KOPT-K1 (cell line): ENCODE measurements around the gene CELSR1.

Source experiments
- H3K27ac ChIP-seq: fragments of 200-600 bp; sonication (generic); 2 replicates; pipeline ENCODE4 v1.5.1; 2016; ENCODE audit warnings: antibody characterized with exemption, mild to moderate bottlenecking, low read depth, low read length; ENCODE audit not compliant: poor library complexity, severe bottlenecking
- H3K36me3 ChIP-seq: fragments of 200-600 bp; sonication (generic); 2 replicates; pipeline ENCODE4 v1.5.1; 2017; ENCODE audit warnings: antibody characterized with exemption, mild to moderate bottlenecking, low read length, moderate library complexity; ENCODE audit not compliant: insufficient read depth
- H3K9me3 ChIP-seq: fragments of 200-600 bp; sonication (generic); 2 replicates; pipeline ENCODE4 v1.5.1; 2017; ENCODE audit warnings: antibody characterized with exemption, low read length, mild to moderate bottlenecking; ENCODE audit not compliant: insufficient read depth, poor library complexity, severe bottlenecking

The CELSR1 gene

GRCh38 chr22:46347646-46348045, 189.8 kb downstream of the CELSR1 start:
- H3K36me3 ChIP-seq: peaks cover 98% of the 10 kb centered on the region
- no peak overlapping the region for H3K27ac ChIP-seq
- H3K9me3 ChIP-seq: no peaks in the 10 kb centered on the region

DNA sequence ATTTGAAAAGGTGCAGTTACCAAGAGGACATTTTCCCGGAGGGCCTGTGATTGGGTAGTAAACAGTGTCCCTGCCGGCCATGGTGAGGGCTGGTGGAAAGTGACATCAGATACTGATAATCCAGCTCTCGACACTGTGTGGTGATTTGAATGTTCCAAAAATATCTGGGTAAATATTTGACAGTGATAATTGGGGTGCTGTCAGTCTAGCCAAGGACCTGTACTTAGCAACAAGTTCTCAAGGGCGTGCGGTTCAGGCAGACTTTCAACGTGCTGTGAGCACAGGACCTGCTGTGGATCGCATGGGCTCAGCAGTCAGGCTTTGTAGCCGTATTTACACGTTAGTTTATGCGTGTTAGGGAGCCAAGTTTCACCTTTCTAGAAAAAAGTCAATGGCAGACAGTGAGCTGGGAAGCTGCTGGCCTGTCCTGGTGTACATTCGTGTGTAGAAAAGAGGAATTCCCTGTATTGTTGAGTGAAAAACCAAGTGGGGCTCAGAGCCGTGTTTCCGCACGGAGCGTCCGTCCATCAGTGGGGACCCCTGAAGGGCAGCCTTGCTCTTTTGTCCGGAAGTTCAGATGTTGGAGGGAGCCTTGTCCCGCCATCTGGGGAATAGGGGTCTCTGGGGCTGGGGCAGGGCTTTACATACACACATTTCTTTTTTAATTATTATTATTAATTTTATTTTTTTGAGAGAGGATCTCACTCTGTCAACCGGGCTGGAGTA, 190.6 kb downstream of the CELSR1 start:
- Histone ChIP-seq H3K9me3 (no peaks in the 10 kb centered on the region), H3K27ac (no peak overlapping the region), H3K36me3 (peaks cover 98% of the 10 kb centered on the region)

GRCh38 chr22:46340676-46341075, 196.7 kb downstream of the CELSR1 start:
- Histone ChIP-seq H3K36me3 (peaks cover 85% of the 10 kb centered on the region), H3K9me3 (no peaks in the 10 kb centered on the region), H3K27ac (no peak overlapping the region)

DNA sequence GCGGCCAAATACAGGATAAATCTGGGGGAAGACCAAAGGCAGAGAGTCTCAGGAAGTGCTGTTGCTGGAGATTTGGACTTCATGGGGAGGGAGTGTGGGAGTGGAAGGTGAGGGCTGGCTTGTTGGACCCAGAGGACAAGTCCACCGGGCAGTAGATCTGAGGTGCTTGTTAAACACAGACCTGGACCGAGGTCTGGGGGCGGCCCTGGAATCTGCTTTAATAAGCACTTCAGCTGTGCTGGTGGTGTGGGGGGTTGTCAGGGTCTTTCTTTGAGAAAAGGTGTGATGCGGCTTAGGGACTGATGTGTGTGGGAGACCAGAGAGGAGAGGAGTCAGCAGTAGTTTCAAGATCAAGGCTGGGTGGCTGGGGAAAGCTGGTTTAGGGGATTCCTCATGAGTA, 197.5 kb downstream of the CELSR1 start:
- no peaks in the 10 kb centered on the region for H3K9me3 ChIP-seq
- H3K27ac ChIP-seq: no peak overlapping the region
- H3K36me3 ChIP-seq: peaks cover 78% of the 10 kb centered on the region

DNA sequence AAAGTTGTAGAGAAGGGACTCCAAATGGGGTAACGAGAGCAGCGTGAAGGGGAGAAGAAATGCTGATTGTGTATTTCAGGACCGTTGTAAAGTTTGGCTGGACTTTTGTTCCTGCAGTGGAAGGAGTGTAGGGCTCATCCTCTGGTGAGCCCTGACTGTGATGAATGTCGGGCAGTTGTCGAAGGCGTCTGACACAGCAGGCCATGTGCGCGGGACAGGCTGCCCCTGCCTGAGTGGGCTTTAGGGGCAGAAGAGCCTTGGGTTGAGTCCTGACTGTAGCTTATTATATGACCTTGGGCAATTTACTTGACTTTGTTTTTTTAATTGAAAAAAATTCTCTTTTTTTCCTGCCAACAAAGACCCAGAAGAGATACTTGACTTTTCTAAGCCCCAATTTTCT, 198.8 kb downstream of the CELSR1 start:
- H3K27ac ChIP-seq: no peak overlapping the region
- no peaks in the 10 kb centered on the region for H3K9me3 ChIP-seq
- H3K36me3 ChIP-seq: peaks cover 67% of the 10 kb centered on the region

GRCh38 chr22:46337870-46338269, 199.6 kb downstream of the CELSR1 start:
- H3K36me3 ChIP-seq: peaks cover 67% of the 10 kb centered on the region
- no peak overlapping the region for H3K27ac ChIP-seq
- no peaks in the 10 kb centered on the region for H3K9me3 ChIP-seq

DNA sequence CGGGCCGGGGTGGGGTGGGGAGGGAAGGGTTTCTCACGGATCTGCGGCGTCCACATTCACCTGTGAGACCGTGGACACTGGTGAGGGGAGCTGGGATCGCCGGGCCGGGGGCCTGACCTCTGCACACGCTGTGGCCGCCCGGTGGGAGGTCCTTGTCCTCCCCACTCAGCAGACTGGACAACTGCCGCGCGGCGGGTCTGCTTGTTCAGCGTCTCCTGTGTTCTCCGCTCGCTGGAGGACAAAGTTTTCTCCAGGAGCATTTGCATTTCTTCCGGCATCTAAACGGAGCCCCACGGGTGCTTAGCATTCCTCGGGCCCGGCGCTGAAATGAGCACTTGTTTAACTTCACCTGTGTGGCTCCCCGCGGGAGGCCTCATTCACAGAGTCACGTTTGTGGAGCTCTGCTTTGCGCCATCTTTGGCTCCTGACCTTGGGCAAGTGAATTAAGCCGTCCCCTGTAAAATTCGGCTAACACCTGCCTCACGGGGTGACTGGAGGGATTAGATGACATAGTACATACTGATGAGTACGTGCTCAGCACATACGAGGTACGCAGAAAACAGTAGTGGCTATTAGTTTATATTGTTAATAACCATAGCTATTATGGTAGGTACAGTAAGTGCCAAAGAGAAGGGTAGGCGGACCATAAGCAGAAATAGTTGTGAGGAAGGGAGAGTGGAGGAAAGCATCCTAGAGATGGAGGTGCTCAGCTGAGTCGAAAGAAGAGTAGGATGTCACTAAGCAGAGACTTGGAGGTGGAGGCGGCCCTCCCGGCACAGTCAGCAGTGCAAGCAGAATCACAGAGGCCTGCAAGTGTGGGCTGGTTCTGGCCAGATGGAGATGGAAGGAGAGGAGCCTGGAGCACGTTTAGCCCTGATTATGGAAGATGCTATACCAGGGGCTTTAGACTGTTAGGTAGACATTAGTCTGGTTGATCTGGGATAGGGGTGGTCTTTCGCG, 201.0 kb downstream of the CELSR1 start:
- Histone ChIP-seq H3K27ac (peak overlapping the region; percentile 78), H3K9me3 (no peaks in the 10 kb centered on the region), H3K36me3 (peaks cover 67% of the 10 kb centered on the region)

DNA sequence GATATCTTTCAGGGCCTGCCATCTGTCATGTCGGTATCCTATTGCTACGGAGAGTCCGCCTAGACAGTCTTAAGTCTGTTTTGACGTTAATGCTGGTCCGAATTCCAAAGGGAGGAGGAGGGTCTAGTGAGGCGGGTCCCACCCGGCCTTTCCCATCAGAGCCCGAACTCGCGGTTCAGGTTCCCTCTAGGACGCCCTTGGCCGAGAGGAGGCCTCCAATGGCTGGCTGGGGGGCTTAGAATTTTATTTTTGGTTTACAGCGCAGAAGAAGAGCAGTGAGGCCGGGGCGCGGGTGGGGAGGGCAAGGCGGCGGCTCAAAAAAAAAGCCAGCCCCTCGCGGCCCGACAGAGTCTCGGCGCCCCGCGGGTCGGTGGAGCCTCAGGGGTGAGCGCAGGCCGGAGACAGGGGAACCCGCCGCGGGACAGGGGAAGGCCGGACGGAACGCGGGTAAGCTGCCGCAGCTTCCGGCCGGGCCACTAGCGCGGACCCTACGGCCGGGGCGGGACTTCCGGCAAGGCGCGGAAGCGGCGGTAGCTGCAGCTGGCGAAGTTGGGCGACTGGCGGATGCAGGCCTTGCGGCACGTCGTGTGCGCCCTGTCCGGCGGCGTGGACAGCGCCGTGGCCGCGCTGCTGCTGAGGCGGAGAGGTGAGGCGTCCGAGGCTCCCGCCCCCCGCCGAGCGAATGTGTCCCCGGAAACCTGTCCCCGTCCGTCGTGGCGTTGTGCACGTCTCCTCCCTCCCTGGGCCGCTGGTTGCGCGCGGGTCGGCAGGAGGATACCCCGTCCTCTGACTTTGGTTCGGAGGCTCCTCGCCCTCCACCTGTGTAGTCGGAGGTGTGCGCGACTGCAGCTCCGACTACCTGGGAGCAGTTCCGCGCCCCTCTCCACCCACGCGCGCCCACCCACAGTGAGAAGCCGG, 202.0 kb downstream of the CELSR1 start, which contains the start of gene TRMU:
TRMU (plus strand) TSS at position 514 of the 918 bp plus-strand sequence; CDS start at position 565, 51 bp downstream.
- Histone ChIP-seq H3K36me3 (peaks cover 67% of the 10 kb centered on the region), H3K9me3 (no peaks in the 10 kb centered on the region), H3K27ac (peak within 1 kb of the TSS; percentile 78)

DNA sequence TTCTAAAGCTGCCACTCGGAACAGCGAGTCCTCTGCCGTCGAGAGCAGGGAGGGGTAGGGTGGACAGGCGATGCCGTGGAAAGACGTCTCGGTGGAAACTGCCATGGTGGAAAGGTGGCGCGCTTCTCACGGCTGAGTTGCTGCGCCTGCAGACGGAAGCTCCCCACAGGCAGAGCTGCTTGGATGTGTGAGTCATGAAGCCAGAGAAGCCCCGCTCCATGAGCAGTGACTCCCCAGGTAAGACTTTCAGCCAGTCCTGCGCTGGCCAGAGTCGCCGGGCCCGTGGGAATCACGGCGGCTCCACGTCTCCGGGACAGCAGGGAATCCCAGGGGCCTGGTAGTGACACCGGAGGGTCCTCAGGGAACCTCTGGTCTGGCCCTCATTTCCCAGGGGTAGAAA, 205.9 kb downstream of the CELSR1 start:
- Histone ChIP-seq H3K36me3 (peaks cover 74% of the 10 kb centered on the region), H3K27ac (no peak overlapping the region), H3K9me3 (no peaks in the 10 kb centered on the region)

- Histone ChIP-seq H3K36me3 (peaks cover 85% of the 10 kb centered on the region), H3K9me3 (no peaks in the 10 kb centered on the region), H3K27ac (no peak overlapping the region)
Observed at GRCh38 chr22:46330426-46330825, 207.0 kb downstream of the CELSR1 start.

DNA sequence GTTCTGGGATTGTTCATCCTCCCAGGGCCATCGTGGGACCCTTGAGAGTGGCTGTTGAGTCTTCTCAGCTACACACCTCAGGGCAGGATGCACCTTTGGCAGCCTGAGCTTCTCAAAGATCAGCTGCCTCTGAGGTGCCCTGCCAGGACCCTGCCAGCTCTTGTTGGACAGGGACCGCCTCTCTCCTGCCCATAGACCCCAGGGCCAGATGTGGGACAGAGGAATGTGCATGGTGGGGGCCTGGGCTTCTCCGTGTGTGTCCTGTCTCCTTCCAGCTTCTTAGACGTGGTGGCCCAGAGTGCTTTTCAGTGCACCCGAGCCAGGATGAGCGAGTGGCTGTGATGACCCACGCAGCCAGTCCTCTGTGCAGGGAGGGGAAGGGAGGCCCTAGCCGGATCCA, 207.8 kb downstream of the CELSR1 start:
- Histone ChIP-seq H3K9me3 (no peaks in the 10 kb centered on the region), H3K27ac (no peak overlapping the region), H3K36me3 (peaks cover 93% of the 10 kb centered on the region)

- Histone ChIP-seq H3K9me3 (no peaks in the 10 kb centered on the region), H3K36me3 (peaks cover 100% of the 10 kb centered on the region), H3K27ac (no peak overlapping the region)
Observed at GRCh38 chr22:46328797-46329196, 208.6 kb downstream of the CELSR1 start.

DNA sequence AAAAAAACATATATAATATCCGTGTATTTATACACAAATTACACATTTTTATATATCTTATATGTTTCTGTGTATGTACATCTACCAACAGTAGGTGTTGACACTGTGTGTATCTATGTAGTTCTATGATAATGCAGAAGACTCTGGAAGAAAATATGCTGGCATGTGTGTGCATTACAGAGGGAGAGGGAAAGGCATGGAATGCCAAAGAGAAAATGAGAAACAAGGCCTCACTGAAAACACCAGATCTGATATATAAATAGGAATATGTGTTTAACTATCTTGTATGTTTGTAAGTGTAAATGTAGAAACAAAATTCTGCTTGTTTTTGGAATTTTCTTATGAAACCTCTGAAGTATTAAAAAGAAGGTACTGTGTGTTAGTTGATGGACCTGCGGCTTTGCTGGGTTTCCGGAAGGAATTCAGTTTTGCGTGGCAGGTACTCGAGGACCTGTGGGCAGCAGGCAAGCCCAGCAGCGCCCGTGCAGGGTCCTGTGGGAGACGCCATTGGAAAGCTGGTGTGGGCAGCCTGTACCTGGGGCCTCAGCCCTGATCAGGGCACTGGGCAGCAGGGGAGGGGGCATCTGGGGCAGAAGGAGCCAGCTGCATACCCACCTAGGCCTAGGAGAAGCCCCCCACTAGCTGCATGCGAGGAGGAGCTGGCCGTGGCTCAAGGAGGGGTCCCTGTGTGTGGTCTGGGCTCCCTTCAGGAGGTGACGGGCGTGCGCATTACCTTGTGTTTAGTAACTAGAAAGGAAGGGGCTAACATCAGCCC, 209.5 kb downstream of the CELSR1 start:
- Histone ChIP-seq H3K9me3 (no peaks in the 10 kb centered on the region), H3K27ac (no peak overlapping the region), H3K36me3 (peaks cover 100% of the 10 kb centered on the region)

- no peaks in the 10 kb centered on the region for H3K9me3 ChIP-seq
- H3K36me3 ChIP-seq: peaks cover 100% of the 10 kb centered on the region
- no peak overlapping the region for H3K27ac ChIP-seq
Observed at GRCh38 chr22:46326066-46326680, 211.2 kb downstream of the CELSR1 start.
